Measurements from ENCODE around the gene ATP6V1B1. TPM values are rescaled to one million over a fixed set of nuclear protein-coding genes. Genes with fewer than 3 reads are reported as not detected.

ATP6V1B1 gene
- total and polyA plus RNA-seq, 4 donors = not detected

DNA sequence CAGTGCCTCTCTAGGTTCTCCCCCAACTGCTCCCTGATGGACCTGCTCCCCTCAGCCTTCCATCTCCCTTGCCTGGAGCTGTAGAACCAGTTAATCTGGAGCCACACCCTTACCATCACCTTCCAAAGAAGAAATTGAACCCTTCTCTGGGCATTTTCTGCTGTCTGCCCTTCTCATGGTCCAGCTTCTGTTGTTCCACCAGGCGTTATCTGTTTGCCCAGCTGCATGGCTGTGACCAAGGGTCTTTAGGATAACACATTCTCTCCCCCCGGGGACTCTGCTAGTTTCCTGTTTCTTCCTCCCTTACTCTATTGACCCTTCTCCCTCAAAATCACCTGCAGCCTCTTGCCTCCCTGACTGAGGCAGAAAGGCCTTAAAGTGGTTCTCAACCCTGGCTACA, 39.5 kb downstream of the ATP6V1B1 start:
- Histone ChIP-seq H3K9ac (ENCODE audit: low read depth in 1 of 2, low read length in 2 of 2) (no peak overlapping the region), H3K27me3 (ENCODE audit: control insufficient read depth in 4 of 4, insufficient read depth in 4 of 4, low read length in 3 of 4) (no peaks in the 10 kb centered on the region), H3K27ac (ENCODE audit: low read depth in 1 of 2, low read length in 2 of 2) (no peak overlapping the region), H3K4me1 (ENCODE audit: control insufficient read depth in 4 of 4, insufficient read depth in 4 of 4, low read length in 3 of 4) (peaks cover 0 to 17% (median 13%) of the 10 kb centered on the region in 4 donors), H3K4me3 (ENCODE audit: low read depth in 1 of 3, low read length in 3 of 3) (no peak overlapping the region), H3K36me3 (ENCODE audit: control insufficient read depth in 4 of 4, insufficient read depth in 3 of 4, low read depth in 1 of 4, low read length in 3 of 4) (no peaks in the 10 kb centered on the region), H3K9me3 (ENCODE audit: control insufficient read depth in 4 of 4, low read length in 3 of 4) (no peaks in the 10 kb centered on the region)
- 78% methylated on average over 2 of the region's 2 CpGs for WGBS
- TF ChIP-seq JUND (IDR thresholded peaks at IDR 0.05) (no peak), FOXA1 (IDR thresholded peaks at IDR 0.05) (no peak), SP1 (IDR thresholded peaks at IDR 0.05) (no peak), RXRA (IDR thresholded peaks at IDR 0.05) (no peak), YY1 (IDR thresholded peaks at IDR 0.05) (no peak), HNF4G (IDR thresholded peaks at IDR 0.05) (no peak)
- DNase-seq (ENCODE audit: low spot score) = no peak

DNA sequence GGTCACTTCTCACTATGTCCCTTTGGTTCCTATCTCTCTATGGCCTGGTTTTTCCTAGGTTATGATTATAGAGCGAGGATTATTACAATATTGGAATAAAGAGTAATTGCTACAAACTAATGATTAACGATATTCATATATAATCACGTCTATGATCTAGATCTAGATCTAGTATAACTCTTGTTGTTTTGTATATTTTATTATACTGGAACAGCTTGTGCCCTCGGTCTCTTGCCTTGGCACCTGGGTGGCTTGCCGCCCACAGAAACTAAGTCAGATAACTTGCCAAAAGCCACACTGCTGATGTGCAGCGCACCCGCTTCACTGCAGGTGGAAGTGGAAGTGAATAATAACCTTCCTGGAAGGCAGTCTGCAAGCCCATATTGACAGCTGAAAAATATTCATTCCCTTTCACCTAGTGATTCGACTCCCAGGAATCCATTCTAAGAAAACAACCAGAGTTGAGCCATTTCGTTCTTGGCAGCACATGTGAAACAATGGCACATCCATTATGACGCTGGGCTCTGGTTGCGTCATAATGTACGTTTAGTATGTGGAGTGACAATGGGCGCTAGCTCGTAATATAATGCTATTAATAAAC, 42.0 kb downstream of the ATP6V1B1 start:
- no peak for DNase-seq (ENCODE audit: low spot score)
- 23% methylated on average over 14 of the region's 14 CpGs for WGBS
- Histone ChIP-seq H3K4me3 (ENCODE audit: low read depth in 1 of 3, low read length in 3 of 3) (peak overlapping the region in 1 of 3 donors; percentile 23), H3K9me3 (ENCODE audit: control insufficient read depth in 4 of 4, low read length in 3 of 4) (no peaks in the 10 kb centered on the region), H3K36me3 (ENCODE audit: control insufficient read depth in 4 of 4, insufficient read depth in 3 of 4, low read depth in 1 of 4, low read length in 3 of 4) (no peaks in the 10 kb centered on the region), H3K9ac (ENCODE audit: low read depth in 1 of 2, low read length in 2 of 2) (peak overlapping the region in 1 of 2 donors; percentile 29), H3K27me3 (ENCODE audit: control insufficient read depth in 4 of 4, insufficient read depth in 4 of 4, low read length in 3 of 4) (no peaks in the 10 kb centered on the region), H3K27ac (ENCODE audit: low read depth in 1 of 2, low read length in 2 of 2) (peak overlapping the region; percentile 62 to 87), H3K4me1 (ENCODE audit: control insufficient read depth in 4 of 4, insufficient read depth in 4 of 4, low read length in 3 of 4) (peaks cover 0 to 17% (median 13%) of the 10 kb centered on the region in 4 donors)
- TF ChIP-seq HNF4G (IDR thresholded peaks at IDR 0.05) (no peak), YY1 (IDR thresholded peaks at IDR 0.05) (peak; percentile 14)

DNA sequence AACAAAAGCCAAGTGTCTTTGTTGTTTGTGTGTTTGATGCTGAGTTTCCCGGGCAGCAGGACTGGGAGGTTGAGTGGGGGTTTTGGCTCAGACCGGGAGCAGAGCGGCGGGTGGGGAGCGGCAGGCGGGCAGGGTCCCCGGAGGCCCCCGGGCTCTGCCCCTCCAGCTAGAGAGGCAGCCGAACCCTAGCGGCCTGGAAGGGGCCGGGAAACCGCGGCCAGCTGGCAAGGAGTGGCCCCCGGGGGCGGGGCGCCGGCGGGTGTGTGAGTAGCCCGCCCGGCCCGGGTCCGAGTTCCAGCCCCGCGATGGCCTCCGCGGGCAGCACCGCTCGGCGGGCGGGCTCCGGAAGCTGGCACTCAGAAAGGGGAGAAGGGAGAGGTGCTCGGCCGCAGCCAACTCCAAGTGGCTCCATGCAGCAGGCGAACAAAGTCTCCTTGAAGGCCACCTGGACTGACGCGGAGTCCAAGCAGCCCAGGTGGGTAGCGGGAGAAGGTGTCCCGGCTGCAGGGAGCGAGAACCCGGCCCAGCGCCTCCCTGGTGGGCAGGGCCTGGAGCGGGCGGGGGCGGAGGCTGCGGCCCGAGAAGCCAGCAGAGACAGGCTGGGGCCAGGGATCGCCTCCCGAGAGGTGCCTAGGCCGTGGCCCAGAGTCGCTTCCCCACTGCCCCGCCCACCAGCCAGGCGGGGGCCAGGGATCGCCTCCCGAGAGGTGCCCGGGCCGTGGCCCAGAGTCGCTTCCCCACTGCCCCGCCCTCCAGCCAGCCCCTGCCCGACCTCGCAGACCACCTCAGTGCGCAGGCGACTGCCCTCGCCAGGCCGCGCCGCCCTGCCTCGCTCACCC, 42.9 kb downstream of the ATP6V1B1 start, which contains the start of gene ANKRD53:
Gene ANKRD53 (plus strand): TSS at position 290 of the 839 bp plus-strand sequence. CDS start 16 bp downstream, at position 306.
- peak within 1 kb of the TSS; percentile 10 to 29 for H3K9ac ChIP-seq (ENCODE audit: low read depth in 1 of 2, low read length in 2 of 2)
- DNase-seq (ENCODE audit: low spot score) = peak; percentile 69
- peak within 1 kb of the TSS; percentile 23 to 61 (median 45) for H3K4me3 ChIP-seq (ENCODE audit: low read depth in 1 of 3, low read length in 3 of 3)
- TF ChIP-seq HNF4A (conservative IDR thresholded peaks at IDR 0.05) (peak in 1 of 2 donors; percentile 7), EGR1 (IDR thresholded peaks at IDR 0.05; ENCODE audit: low read depth in 2 of 2) (peak; percentile 53 to 69)
- TF ChIP-seq, protein P1, sequence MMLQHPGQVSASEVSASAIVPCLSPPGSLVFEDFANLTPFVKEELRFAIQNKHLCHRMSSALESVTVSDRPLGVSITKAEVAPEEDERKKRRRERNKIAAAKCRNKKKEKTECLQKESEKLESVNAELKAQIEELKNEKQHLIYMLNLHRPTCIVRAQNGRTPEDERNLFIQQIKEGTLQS (IDR thresholded peaks at IDR 0.05) = no peak
- WGBS = 6% methylated on average over 67 of the region's 67 CpGs
- H3K4me1 ChIP-seq (ENCODE audit: control insufficient read depth in 4 of 4, insufficient read depth in 4 of 4, low read length in 3 of 4) = peaks cover 0 to 17% (median 13%) of the 10 kb centered on the region in 4 donors
- H3K36me3 ChIP-seq (ENCODE audit: control insufficient read depth in 4 of 4, insufficient read depth in 3 of 4, low read depth in 1 of 4, low read length in 3 of 4) = no peaks in the 10 kb centered on the region
- H3K27me3 ChIP-seq (ENCODE audit: control insufficient read depth in 4 of 4, insufficient read depth in 4 of 4, low read length in 3 of 4) = no peaks in the 10 kb centered on the region
- H3K9me3 ChIP-seq (ENCODE audit: control insufficient read depth in 4 of 4, low read length in 3 of 4) = no peaks in the 10 kb centered on the region
- H3K27ac ChIP-seq (ENCODE audit: low read depth in 1 of 2, low read length in 2 of 2) = peak within 1 kb of the TSS; percentile 62 to 87

DNA sequence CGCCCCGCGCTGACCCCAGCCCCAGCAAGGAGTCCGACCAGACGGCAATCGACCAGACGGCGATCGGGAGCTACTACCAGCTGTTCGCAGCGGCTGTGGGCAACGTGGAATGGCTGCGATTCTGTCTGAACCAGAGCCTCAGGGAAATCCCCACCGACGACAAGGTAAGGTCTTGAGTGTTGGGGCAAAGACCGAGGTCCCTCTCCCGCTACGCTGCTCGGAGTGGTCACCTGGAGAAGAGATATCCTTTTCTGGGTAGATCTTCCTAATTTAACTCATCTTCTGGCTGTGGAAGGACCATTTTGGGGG, 43.4 kb downstream of the ATP6V1B1 start:
- WGBS = 39% methylated on average over 19 of the region's 19 CpGs
- no peaks in the 10 kb centered on the region for H3K27me3 ChIP-seq (ENCODE audit: control insufficient read depth in 4 of 4, insufficient read depth in 4 of 4, low read length in 3 of 4)
- DNase-seq (ENCODE audit: low spot score) = no peak
- TF ChIP-seq RXRA (IDR thresholded peaks at IDR 0.05) (no peak), GABPA (IDR thresholded peaks at IDR 0.05 in 1 of 2, conservative IDR thresholded peaks at IDR 0.05 in 1 of 2) (no peak), RAD21 (IDR thresholded peaks at IDR 0.05) (no peak), JUND (IDR thresholded peaks at IDR 0.05) (no peak)
- H3K27ac ChIP-seq (ENCODE audit: low read depth in 1 of 2, low read length in 2 of 2) = peak overlapping the region; percentile 4 to 9
- peak overlapping the region in 1 of 3 donors; percentile 61 for H3K4me3 ChIP-seq (ENCODE audit: low read depth in 1 of 3, low read length in 3 of 3)
- H3K4me1 ChIP-seq (ENCODE audit: control insufficient read depth in 4 of 4, insufficient read depth in 4 of 4, low read length in 3 of 4) = peaks cover 0 to 17% (median 13%) of the 10 kb centered on the region in 4 donors
- no peak overlapping the region for H3K9ac ChIP-seq (ENCODE audit: low read depth in 1 of 2, low read length in 2 of 2)
- no peaks in the 10 kb centered on the region for H3K9me3 ChIP-seq (ENCODE audit: control insufficient read depth in 4 of 4, low read length in 3 of 4)
- H3K36me3 ChIP-seq (ENCODE audit: control insufficient read depth in 4 of 4, insufficient read depth in 3 of 4, low read depth in 1 of 4, low read length in 3 of 4) = no peaks in the 10 kb centered on the region

All from liver (tissue), 9 donors.